A549 (cell line): ENCODE measurements around the gene SBNO2.

Experiments used
- CTCF ChIP-seq: fragments of >200 bp; sonication (Bioruptor Twin); formaldehyde crosslinking; IDR thresholded peaks from 3 replicates; pipeline ENCODE4 v1.5.1; 2016
- REST ChIP-seq: fragments of 200-600 bp; sonication (generic); IDR thresholded peaks from 2 replicates; pipeline ENCODE4 v1.6.1; 2016; ENCODE audit warnings: antibody characterized with exemption, mild to moderate bottlenecking, moderate library complexity

- TF ChIP-seq CTCF (no peak), REST (no peak)
These were observed 28.2 kb downstream of the SBNO2 start for GRCh38 chr19:1145635-1146411.
